Stimulated activated effector memory CD8-positive, alpha-beta T cell treated with anti-CD3 and anti-CD28 coated beads, Interleukin-12 subunit alpha, Interleukin-12 subunit beta, amount 100 ng/mL, for 72 hours (primary cell): Measurements from ENCODE around the gene CHD5.
A peak's percentile ranks its signal among the peaks of the same experiment; 100 is the strongest.

Experiments used
- ATAC-seq: fragments of 150-1000 bp; cut with Tn5 transposase; 2 replicates; pipeline ENCODE4 v1.10.0; 2021
- DNase-seq, 2 donors: peaks; one replicate each; pipeline ENCODE4 v3.0.0; 2021 to 2022; ENCODE audit warnings: low spot score in 2 of 2
- H3K27ac Mint-ChIP-seq: one replicate; pipeline ENCODE4 v1.8.0; 2022; ENCODE audit warnings: mild to moderate bottlenecking, mixed read lengths
- H3K36me3 Mint-ChIP-seq: one replicate; pipeline ENCODE4 v1.8.0; 2022; ENCODE audit warnings: mild to moderate bottlenecking, mixed read lengths
- H3K4me1 Mint-ChIP-seq: one replicate; pipeline ENCODE4 v1.8.0; 2022; ENCODE audit warnings: mixed read lengths
- H3K4me3 Mint-ChIP-seq: one replicate; pipeline ENCODE4 v1.8.0; 2022; ENCODE audit warnings: mild to moderate bottlenecking, mixed read lengths
- H3K9me3 Mint-ChIP-seq: one replicate; pipeline ENCODE4 v1.8.0; 2022; ENCODE audit warnings: mixed read lengths

The CHD5 gene

DNA sequence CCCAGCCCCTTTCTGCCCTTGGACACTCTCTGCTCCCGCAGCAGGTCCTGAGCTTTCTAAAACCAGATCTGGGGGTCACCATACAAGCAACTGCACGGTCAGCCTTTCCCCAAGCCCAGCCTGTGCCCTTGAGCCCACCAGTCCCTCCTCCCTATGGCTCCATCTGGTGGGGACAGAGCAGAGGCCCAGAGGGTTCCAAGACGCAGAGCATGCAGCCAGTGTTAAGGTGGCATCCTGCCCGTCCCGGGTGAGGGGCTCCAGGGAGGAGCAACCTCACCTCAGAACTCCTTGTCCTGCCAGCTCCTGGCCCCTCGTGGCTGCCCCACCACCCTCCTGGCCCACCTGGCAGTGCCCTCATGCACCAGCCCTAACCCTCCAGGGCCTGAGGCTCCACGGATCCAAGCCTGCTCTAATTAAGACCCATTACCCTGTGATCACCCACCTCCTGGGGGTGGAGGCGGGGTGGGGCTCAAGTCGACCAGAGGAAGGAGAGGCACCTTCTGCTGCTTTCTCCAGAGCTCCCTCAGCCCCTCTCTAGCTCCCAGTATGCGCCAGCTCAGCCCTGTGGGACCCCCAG, 8.5 kb downstream of the CHD5 start:
- no peak overlapping the region for H3K4me3 Mint-ChIP-seq
- ATAC-seq = no peak
- H3K36me3 Mint-ChIP-seq = no peaks in the 10 kb centered on the region
- no peak for DNase-seq
- H3K4me1 Mint-ChIP-seq = no peaks in the 10 kb centered on the region
- H3K9me3 Mint-ChIP-seq = no peaks in the 10 kb centered on the region
- no peak overlapping the region for H3K27ac Mint-ChIP-seq

- no peak overlapping the region for H3K4me3 Mint-ChIP-seq
- no peaks in the 10 kb centered on the region for H3K36me3 Mint-ChIP-seq
- no peak overlapping the region for H3K27ac Mint-ChIP-seq
- no peak for ATAC-seq
- no peak for DNase-seq
- no peaks in the 10 kb centered on the region for H3K9me3 Mint-ChIP-seq
- no peaks in the 10 kb centered on the region for H3K4me1 Mint-ChIP-seq
Observed at GRCh38 chr1:6170742-6171201, 9.3 kb downstream of the CHD5 start.

- Mint-ChIP-seq H3K4me1 (no peaks in the 10 kb centered on the region), H3K9me3 (no peaks in the 10 kb centered on the region), H3K4me3 (no peak overlapping the region), H3K27ac (no peak overlapping the region), H3K36me3 (no peaks in the 10 kb centered on the region)
- no peak for DNase-seq
- ATAC-seq = no peak
Observed at GRCh38 chr1:6170116-6170741, 9.9 kb downstream of the CHD5 start.

DNA sequence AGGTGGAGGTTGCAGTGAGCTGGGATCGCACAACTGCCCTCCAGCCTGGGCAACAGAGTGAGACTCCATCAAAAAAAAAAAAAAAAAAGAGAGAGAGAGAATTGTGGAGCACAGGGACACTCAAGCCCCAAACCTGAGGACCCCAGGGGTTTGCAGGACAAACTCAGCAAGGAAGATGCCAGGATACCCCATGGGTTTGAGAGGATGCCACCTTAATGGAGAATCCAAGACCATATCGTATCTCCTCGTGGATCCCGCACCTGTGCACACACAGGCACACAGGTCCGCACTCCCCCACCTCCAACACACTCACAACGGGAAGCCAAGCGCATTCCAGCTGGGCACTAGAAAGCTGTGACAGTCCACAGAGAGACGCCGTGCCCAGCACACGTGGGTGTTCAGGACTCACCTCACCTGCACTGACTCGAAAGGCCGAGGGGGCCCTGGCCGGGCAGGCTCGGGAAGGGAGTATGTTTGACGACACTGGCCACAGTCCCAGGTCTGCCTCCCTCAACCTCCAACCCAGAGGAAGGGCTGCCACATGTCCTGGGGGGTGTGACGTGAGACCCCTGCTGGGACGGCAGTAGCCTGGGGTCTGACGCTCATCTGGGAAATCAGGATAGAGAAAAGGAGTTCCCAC, 11.1 kb downstream of the CHD5 start:
- no peak for ATAC-seq
- Mint-ChIP-seq H3K36me3 (no peaks in the 10 kb centered on the region), H3K27ac (no peak overlapping the region), H3K4me1 (no peaks in the 10 kb centered on the region), H3K4me3 (no peak overlapping the region), H3K9me3 (no peaks in the 10 kb centered on the region)
- no peak for DNase-seq

DNA sequence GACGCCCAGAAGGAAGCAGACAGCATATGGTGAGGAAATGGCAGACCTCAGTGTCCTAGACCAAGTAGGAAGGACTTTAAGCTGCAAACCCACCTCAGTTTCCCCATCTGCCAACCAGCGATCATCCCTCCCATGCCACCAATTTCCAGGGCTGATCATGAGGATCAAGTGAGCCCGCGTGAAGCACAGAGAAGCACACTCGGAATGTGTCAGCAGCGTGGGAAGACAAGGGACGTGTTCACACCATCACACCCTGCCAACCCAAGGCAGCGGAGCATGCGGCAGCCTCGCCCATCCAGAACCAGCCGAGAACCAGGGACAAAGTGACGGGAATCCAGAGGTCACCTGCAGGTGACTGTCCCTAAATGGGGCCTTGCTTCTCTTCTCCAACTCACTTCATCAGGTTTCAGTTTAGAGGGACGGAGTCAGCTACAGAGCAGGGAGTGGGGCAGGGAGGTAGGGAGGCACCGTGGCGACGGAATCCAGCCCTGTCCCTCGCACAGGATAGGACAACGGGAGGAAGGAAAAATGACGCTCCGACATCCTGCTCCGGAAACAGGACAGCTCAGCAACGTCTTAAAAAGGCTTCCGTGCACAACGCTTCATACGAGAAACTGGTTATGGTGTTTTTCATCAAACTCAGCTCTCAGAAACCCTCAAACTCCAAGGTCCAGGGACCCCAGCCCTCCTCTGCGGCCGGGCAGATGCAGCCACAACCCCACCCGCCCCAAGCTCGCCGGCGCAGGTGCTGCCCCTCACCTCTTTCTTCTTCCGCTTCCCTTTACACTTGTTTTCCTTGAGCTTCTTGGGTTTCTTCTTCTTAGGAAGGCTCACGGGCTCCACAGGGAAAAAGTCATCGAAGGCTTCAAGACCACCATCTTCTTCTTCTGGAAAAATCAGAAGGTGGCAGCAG, 12.5 kb downstream of the CHD5 start:
- Mint-ChIP-seq H3K4me3 (no peak overlapping the region), H3K36me3 (no peaks in the 10 kb centered on the region), H3K9me3 (no peaks in the 10 kb centered on the region), H3K4me1 (no peaks in the 10 kb centered on the region), H3K27ac (no peak overlapping the region)
- DNase-seq (no peak), ATAC-seq (no peak)

DNA sequence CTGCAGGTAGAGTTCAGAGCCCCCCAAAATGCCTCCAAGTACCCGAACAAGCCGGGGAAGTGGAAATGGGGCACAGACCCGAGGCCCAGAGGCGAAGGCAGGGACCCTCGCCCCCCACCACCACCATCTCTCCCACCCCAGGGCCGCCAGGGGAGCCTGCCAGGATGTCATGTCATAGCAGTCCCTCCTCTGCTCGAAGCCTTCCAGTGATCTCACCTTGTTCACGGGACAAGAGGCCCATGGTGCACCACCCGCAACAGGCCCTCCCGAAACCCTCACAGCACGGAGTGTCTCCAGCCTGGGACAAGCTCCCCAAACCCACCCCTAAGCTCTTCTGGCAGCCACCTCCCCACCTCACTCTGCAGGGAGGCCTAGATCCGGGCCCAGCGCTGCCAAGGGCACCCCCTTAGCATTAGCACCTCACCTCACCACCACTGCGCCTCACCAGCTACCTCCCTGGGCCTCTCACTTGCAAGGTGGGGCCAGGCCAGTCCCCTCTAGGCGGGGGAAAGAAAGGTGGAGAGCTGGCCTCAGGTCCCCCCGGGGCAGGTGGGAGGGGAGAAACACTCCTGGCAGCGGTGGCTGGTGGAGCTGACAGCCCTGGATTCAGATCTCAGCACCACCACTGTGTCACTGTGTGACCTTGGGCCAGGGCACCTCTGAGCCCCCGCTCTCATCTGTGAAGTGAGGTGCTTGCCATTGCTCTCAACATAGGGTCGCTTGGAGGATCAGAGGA, 13.3 kb downstream of the CHD5 start:
- no peaks in the 10 kb centered on the region for H3K9me3 Mint-ChIP-seq
- DNase-seq (no peak), ATAC-seq (no peak)
- H3K4me3 Mint-ChIP-seq = no peak overlapping the region
- H3K27ac Mint-ChIP-seq = no peak overlapping the region
- no peaks in the 10 kb centered on the region for H3K36me3 Mint-ChIP-seq
- H3K4me1 Mint-ChIP-seq = no peaks in the 10 kb centered on the region

GRCh38 chr1:6166221-6166620, 13.9 kb downstream of the CHD5 start:
- H3K27ac Mint-ChIP-seq = no peak overlapping the region
- H3K9me3 Mint-ChIP-seq = no peaks in the 10 kb centered on the region
- DNase-seq (no peak), ATAC-seq (no peak)
- H3K4me1 Mint-ChIP-seq = no peaks in the 10 kb centered on the region
- H3K36me3 Mint-ChIP-seq = no peaks in the 10 kb centered on the region
- no peak overlapping the region for H3K4me3 Mint-ChIP-seq

GRCh38 chr1:6165441-6165985, 14.6 kb downstream of the CHD5 start:
- no peaks in the 10 kb centered on the region for H3K36me3 Mint-ChIP-seq
- no peaks in the 10 kb centered on the region for H3K9me3 Mint-ChIP-seq
- H3K27ac Mint-ChIP-seq = no peak overlapping the region
- ATAC-seq (no peak), DNase-seq (no peak)
- H3K4me1 Mint-ChIP-seq = peaks cover 6% of the 10 kb centered on the region
- H3K4me3 Mint-ChIP-seq = no peak overlapping the region

DNA sequence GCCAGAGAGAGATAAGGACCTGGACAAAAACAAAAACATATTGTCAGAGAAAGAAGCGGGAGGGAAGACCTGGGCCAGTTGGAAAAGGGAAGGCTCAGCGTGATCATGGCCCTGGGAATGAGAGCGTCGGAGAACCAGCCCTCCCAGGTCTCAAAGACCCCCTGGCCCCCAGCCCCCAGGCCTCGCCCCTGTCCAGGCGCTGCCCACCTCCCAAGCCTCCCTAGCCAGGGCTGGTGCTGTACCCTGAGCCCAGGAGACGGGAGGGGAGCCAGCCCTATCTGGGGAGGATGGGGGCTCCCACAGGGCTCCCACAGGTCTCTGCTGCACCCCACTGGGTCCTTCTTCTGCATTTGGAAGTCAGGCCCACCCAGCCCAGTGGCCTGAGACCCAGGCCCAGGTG, 15.1 kb downstream of the CHD5 start:
- H3K9me3 Mint-ChIP-seq = no peaks in the 10 kb centered on the region
- DNase-seq (no peak), ATAC-seq (no peak)
- peaks cover 6% of the 10 kb centered on the region for H3K4me1 Mint-ChIP-seq
- H3K27ac Mint-ChIP-seq = no peak overlapping the region
- H3K36me3 Mint-ChIP-seq = no peaks in the 10 kb centered on the region
- H3K4me3 Mint-ChIP-seq = no peak overlapping the region

DNA sequence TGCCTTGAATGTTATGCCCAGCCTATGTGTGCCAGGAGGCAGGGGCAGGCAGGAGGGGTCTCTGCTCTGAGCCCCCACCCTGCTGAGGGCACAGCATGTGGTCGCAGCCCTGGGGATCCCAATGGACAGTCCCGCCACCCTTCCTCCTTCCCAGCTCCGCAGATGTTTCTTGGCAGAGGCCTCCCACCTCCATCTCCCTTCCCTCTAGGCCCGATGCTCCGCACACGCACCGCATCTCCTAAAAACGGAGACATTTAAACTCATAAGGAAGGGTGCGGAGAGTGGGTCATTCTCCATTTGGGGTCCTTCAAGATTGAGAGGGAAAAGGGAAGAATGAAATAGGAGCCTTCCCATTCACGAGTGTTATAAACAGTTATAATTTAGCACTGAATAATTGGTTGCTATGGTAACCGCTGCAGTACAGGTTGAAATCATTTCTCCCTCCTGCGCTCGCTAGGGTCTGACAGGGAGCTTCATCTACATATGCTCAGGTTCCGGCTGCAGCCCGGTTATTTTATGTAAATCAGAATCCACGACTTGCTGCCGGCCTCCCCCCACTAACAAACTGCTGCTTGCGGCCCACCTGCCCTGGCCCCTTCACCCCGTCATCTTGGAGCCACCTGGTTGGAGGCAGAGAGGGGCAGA, 16.0 kb downstream of the CHD5 start:
- H3K9me3 Mint-ChIP-seq = no peaks in the 10 kb centered on the region

GRCh38 chr1:6163191-6163972, 16.7 kb downstream of the CHD5 start:
- Mint-ChIP-seq H3K36me3 (no peaks in the 10 kb centered on the region), H3K9me3 (no peaks in the 10 kb centered on the region), H3K4me3 (no peak overlapping the region), H3K27ac (no peak overlapping the region), H3K4me1 (peaks cover 6% of the 10 kb centered on the region)
- no peak for ATAC-seq
- no peak for DNase-seq

More for the DNA sequence above, 16.0 kb downstream of the CHD5 start:
- no peak overlapping the region for H3K27ac Mint-ChIP-seq
- DNase-seq (no peak), ATAC-seq (no peak)
- no peaks in the 10 kb centered on the region for H3K36me3 Mint-ChIP-seq
- H3K4me3 Mint-ChIP-seq = no peak overlapping the region
- peaks cover 6% of the 10 kb centered on the region for H3K4me1 Mint-ChIP-seq

DNA sequence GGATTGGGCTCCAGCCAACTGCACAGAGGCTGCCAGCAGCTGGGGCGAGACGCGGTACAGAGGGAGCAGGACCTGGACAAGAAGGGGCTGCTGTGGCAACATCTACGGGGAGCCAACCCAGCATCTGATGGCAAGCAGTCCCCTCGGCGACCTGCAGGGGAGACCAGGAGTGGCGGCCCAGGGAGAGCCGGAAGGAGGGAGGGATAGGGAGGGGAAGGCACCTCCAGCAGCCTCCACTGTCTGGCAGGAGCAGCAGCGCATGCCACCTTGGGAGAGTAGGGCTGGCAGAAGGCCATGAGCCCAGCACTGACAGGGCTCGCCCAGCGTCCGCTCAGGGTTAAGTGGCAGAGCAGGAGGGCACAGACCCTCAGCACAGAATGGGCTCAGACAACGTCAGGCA, 17.3 kb downstream of the CHD5 start:
- H3K4me1 Mint-ChIP-seq = peaks cover 9% of the 10 kb centered on the region
- H3K36me3 Mint-ChIP-seq = no peaks in the 10 kb centered on the region

DNA sequence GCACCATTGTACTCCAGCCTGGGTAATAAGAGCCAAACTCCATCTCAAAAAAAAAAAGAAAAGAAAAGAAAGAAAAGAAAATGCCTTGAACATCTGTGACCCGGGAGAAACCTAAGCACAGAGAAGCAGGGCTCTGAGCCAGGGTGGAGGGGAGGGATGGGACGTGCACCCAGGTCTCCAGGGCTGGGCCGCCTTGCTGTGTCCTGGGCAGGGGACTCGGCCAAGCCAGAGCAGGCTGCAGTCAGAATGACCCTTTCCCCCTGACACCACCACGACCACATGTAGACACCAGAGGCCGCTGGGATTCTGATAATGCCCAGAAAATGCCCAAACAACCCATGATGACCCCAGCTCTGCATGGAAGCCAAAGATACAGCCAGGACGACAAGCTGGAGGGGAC, 17.8 kb downstream of the CHD5 start:
- ATAC-seq (no peak), DNase-seq (no peak)
- Mint-ChIP-seq H3K27ac (no peak overlapping the region), H3K4me1 (peaks cover 13% of the 10 kb centered on the region), H3K9me3 (no peaks in the 10 kb centered on the region), H3K36me3 (no peaks in the 10 kb centered on the region), H3K4me3 (no peak overlapping the region)

More for the DNA sequence above, 17.3 kb downstream of the CHD5 start:
- no peak for DNase-seq
- ATAC-seq = no peak
- Mint-ChIP-seq H3K27ac (no peak overlapping the region), H3K4me3 (no peak overlapping the region), H3K9me3 (no peaks in the 10 kb centered on the region)

DNA sequence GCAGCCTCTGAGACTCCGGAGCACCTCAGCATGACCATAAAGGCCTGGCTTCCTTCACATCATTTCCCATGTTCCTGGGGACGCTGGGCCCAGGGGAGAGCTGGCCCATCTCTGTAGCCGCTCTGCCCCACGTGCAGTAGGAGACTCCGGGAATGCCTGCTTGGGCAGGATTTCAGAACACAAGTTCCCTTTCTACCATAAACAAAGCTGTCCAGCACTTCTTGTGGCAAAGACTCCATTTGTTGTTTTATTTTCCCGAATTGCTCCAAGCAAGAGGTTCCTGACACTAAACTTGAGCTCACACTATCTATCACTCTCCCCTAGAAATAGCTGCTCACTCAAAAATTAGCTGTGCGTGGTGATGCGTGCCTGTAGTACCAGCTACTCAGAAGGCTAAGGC, 21.9 kb downstream of the CHD5 start:
- no peaks in the 10 kb centered on the region for H3K36me3 Mint-ChIP-seq
- peaks cover 23% of the 10 kb centered on the region for H3K4me1 Mint-ChIP-seq
- DNase-seq = no peak
- ATAC-seq = no peak
- H3K9me3 Mint-ChIP-seq = no peaks in the 10 kb centered on the region
- no peak overlapping the region for H3K4me3 Mint-ChIP-seq
- peak overlapping the region; percentile 58 for H3K27ac Mint-ChIP-seq
